DND-41 (cell line): Measurements from ENCODE around the gene PGAP2.

Source experiments
- ATAC-seq: fragments of 200-7000 bp; cut with Tn5 transposase; 3 replicates; pipeline ENCODE4 v1.9.1; 2021; ENCODE audit warnings: low read depth; ENCODE audit not compliant: insufficient read depth
- DNase-seq: peaks from one replicate; pipeline ENCODE4 v3.0.0-alpha.2; 2020
- H2AFZ ChIP-seq: 2 replicates; pipeline ENCODE4 v1.6.0; 2012; ENCODE audit warnings: low read depth, low read length
- H3K27ac ChIP-seq: 2 replicates; pipeline ENCODE4 v1.5.1; 2012; ENCODE audit warnings: low read length, inconsistent platforms
- H3K27me3 ChIP-seq: fragments of 200-600 bp; sonication (generic); 2 replicates; pipeline ENCODE4 v1.6.0; 2012; ENCODE audit warnings: low read length, mild to moderate bottlenecking, inconsistent platforms; ENCODE audit not compliant: insufficient read depth, poor library complexity
- H3K36me3 ChIP-seq: 2 replicates; pipeline ENCODE4 v1.5.1; 2012; ENCODE audit warnings: low read length, inconsistent platforms; ENCODE audit not compliant: insufficient read depth
- H3K4me1 ChIP-seq: 2 replicates; pipeline ENCODE4 v1.5.1; 2012; ENCODE audit warnings: mild to moderate bottlenecking, low read length; ENCODE audit not compliant: insufficient read depth
- H3K4me2 ChIP-seq: 2 replicates; pipeline ENCODE4 v1.6.0; 2012; ENCODE audit warnings: mild to moderate bottlenecking, moderate library complexity, low read length, inconsistent platforms; ENCODE audit not compliant: insufficient read depth
- H3K4me3 ChIP-seq, 2 experiments: fragments of 200-600 bp in 1 of 2; shearing (Covaris generic) in 1 of 2; 2 replicates each; pipeline ENCODE4 v1.5.1; 2012 to 2016; ENCODE audit warnings: inconsistent platforms in 2 of 2, low read length in 2 of 2, mild to moderate bottlenecking in 2 of 2, low read depth in 1 of 2, moderate library complexity in 1 of 2
- H3K79me2 ChIP-seq: 2 replicates; pipeline ENCODE4 v1.6.0; 2012; ENCODE audit warnings: low read length, inconsistent platforms; ENCODE audit not compliant: insufficient read depth
- H3K9ac ChIP-seq: 2 replicates; pipeline ENCODE4 v1.6.0; 2012; ENCODE audit warnings: low read depth, mild to moderate bottlenecking, inconsistent platforms, low read length, moderate library complexity
- H3K9me3 ChIP-seq: 2 replicates; pipeline ENCODE4 v1.5.1; 2012; ENCODE audit warnings: low read length, moderate library complexity, mild to moderate bottlenecking, inconsistent platforms; ENCODE audit not compliant: insufficient read depth, severe bottlenecking
- H4K20me1 ChIP-seq: 2 replicates; pipeline ENCODE4 v1.6.0; 2012; ENCODE audit warnings: low read length; ENCODE audit not compliant: insufficient read depth
- CTCF ChIP-seq: IDR thresholded peaks from 2 replicates; pipeline ENCODE4 v1.5.1; 2012; ENCODE audit warnings: borderline replicate concordance, low read length, moderate library complexity, mild to moderate bottlenecking; ENCODE audit not compliant: poor library complexity, severe bottlenecking; ENCODE audit errors: extremely low read depth
- EZH2 ChIP-seq: IDR thresholded peaks from 3 replicates; pipeline ENCODE4 v1.6.1; 2012; ENCODE audit warnings: borderline replicate concordance, low read depth, mild to moderate bottlenecking, moderate library complexity, low read length, inconsistent platforms; ENCODE audit not compliant: severe bottlenecking

Gene PGAP2

GRCh38 chr11:3826721-3827120 lies 18.4 kb downstream of the PGAP2 start:
- Histone ChIP-seq H3K27ac (no peak overlapping the region), H3K27me3 (no peaks in the 10 kb centered on the region), H3K9ac (no peak overlapping the region), H4K20me1 (peaks cover 38% of the 10 kb centered on the region), H3K4me2 (no peak overlapping the region), H3K79me2 (peaks cover 26% of the 10 kb centered on the region), H3K4me1 (no peaks in the 10 kb centered on the region), H3K36me3 (peaks cover 68% of the 10 kb centered on the region), H3K4me3 (no peak overlapping the region), H2AFZ (no peak overlapping the region), H3K9me3 (no peaks in the 10 kb centered on the region)
- no peak for ATAC-seq
- TF ChIP-seq EZH2, result no peak
- no peak for TF ChIP-seq CTCF
- DNase-seq, result no peak

GRCh38 chr11:3827434-3828186 lies 19.2 kb downstream of the PGAP2 start:
- Histone ChIP-seq H3K9ac (no peak overlapping the region), H2AFZ (no peak overlapping the region), H3K4me2 (no peak overlapping the region), H4K20me1 (peaks cover 46% of the 10 kb centered on the region), H3K4me1 (no peaks in the 10 kb centered on the region), H3K79me2 (peaks cover 35% of the 10 kb centered on the region), H3K36me3 (peaks cover 75% of the 10 kb centered on the region), H3K9me3 (no peaks in the 10 kb centered on the region), H3K27me3 (no peaks in the 10 kb centered on the region), H3K27ac (no peak overlapping the region), H3K4me3 (no peak overlapping the region)
- ATAC-seq (no peak), DNase-seq (no peak)
- no peak for TF ChIP-seq EZH2
- TF ChIP-seq CTCF, result no peak

GRCh38 chr11:3830088-3830487 lies 21.7 kb downstream of the PGAP2 start:
- Histone ChIP-seq H2AFZ (no peak overlapping the region), H3K9me3 (no peaks in the 10 kb centered on the region), H4K20me1 (peaks cover 68% of the 10 kb centered on the region), H3K27me3 (no peaks in the 10 kb centered on the region), H3K4me1 (peaks cover 12% of the 10 kb centered on the region; the same call in 1 of the 2 replicates), H3K79me2 (peaks cover 60% of the 10 kb centered on the region), H3K27ac (no peak overlapping the region), H3K4me2 (no peak overlapping the region), H3K9ac (no peak overlapping the region), H3K36me3 (peaks cover 87% of the 10 kb centered on the region), H3K4me3 (no peak overlapping the region)
- DNase-seq (no peak), ATAC-seq (no peak)
- no peak for TF ChIP-seq CTCF
- no peak for TF ChIP-seq EZH2
